Endothelial cell (in vitro differentiated cells): ENCODE measurements around the gene SORCS2. TPM values are rescaled to one million over a fixed set of nuclear protein-coding genes. Genes with fewer than 3 reads are reported as not detected.

ENCODE experiments used
- DNase-seq: peaks from one replicate; pipeline ENCODE4 v3.0.0; 2021; ENCODE audit warnings: low spot score
- H3K27ac Mint-ChIP-seq: one replicate; pipeline ENCODE4 v1.8.0; 2021; ENCODE audit warnings: mixed read lengths, inconsistent platforms; ENCODE audit not compliant: unreplicated experiment
- H3K27me3 Mint-ChIP-seq: one replicate; pipeline ENCODE4 v1.8.0; 2021; ENCODE audit warnings: mild to moderate bottlenecking, moderate library complexity, mixed read lengths, inconsistent platforms; ENCODE audit not compliant: unreplicated experiment
- H3K36me3 Mint-ChIP-seq: one replicate; pipeline ENCODE4 v1.8.0; 2021; ENCODE audit warnings: mild to moderate bottlenecking, low read depth, mixed read lengths, inconsistent platforms; ENCODE audit not compliant: unreplicated experiment
- H3K4me1 Mint-ChIP-seq: one replicate; pipeline ENCODE4 v1.8.0; 2021; ENCODE audit warnings: mild to moderate bottlenecking, mixed read lengths, inconsistent platforms; ENCODE audit not compliant: unreplicated experiment
- H3K4me3 Mint-ChIP-seq: one replicate; pipeline ENCODE4 v1.8.0; 2021; ENCODE audit warnings: mild to moderate bottlenecking, mixed read lengths, inconsistent platforms; ENCODE audit not compliant: unreplicated experiment
- H3K9me3 Mint-ChIP-seq: one replicate; pipeline ENCODE4 v1.8.0; 2021; ENCODE audit warnings: mixed read lengths, inconsistent platforms; ENCODE audit not compliant: unreplicated experiment
- total RNA-seq: library from RNA; stranded (reverse); fragmentation: NEBNext Ultra II Directional; extraction: Animal tissue kit (Norgen Biotek cat#: 25700); gene quantifications from one replicate; pipeline ENCODE4 v1.2.1, GENCODE V29; 2021; ENCODE audit not compliant: unreplicated experiment
- TF ChIP-seq, protein P1 (sequence below): fragments of 200-600 bp; sonication (generic); IDR thresholded peaks from one replicate; pipeline ENCODE4 v1.5.0; 2021; ENCODE audit warnings: antibody characterized with exemption; ENCODE audit not compliant: unreplicated experiment

Gene SORCS2
- total RNA-seq, 1 donor from 2014 or later, result 1.3 TPM

GRCh38 chr4:7735961-7736360 lies 543.6 kb downstream of the SORCS2 start:
- peaks cover 12% of the 10 kb centered on the region for H3K27me3 Mint-ChIP-seq
- no peaks in the 10 kb centered on the region for H3K4me1 Mint-ChIP-seq
- no peak for DNase-seq
- H3K4me3 Mint-ChIP-seq, result no peak overlapping the region
- TF ChIP-seq, protein P1, sequence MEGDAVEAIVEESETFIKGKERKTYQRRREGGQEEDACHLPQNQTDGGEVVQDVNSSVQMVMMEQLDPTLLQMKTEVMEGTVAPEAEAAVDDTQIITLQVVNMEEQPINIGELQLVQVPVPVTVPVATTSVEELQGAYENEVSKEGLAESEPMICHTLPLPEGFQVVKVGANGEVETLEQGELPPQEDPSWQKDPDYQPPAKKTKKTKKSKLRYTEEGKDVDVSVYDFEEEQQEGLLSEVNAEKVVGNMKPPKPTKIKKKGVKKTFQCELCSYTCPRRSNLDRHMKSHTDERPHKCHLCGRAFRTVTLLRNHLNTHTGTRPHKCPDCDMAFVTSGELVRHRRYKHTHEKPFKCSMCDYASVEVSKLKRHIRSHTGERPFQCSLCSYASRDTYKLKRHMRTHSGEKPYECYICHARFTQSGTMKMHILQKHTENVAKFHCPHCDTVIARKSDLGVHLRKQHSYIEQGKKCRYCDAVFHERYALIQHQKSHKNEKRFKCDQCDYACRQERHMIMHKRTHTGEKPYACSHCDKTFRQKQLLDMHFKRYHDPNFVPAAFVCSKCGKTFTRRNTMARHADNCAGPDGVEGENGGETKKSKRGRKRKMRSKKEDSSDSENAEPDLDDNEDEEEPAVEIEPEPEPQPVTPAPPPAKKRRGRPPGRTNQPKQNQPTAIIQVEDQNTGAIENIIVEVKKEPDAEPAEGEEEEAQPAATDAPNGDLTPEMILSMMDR, result no peak
- no peaks in the 10 kb centered on the region for H3K9me3 Mint-ChIP-seq
- no peak overlapping the region for H3K27ac Mint-ChIP-seq
- no peaks in the 10 kb centered on the region for H3K36me3 Mint-ChIP-seq

DNA sequence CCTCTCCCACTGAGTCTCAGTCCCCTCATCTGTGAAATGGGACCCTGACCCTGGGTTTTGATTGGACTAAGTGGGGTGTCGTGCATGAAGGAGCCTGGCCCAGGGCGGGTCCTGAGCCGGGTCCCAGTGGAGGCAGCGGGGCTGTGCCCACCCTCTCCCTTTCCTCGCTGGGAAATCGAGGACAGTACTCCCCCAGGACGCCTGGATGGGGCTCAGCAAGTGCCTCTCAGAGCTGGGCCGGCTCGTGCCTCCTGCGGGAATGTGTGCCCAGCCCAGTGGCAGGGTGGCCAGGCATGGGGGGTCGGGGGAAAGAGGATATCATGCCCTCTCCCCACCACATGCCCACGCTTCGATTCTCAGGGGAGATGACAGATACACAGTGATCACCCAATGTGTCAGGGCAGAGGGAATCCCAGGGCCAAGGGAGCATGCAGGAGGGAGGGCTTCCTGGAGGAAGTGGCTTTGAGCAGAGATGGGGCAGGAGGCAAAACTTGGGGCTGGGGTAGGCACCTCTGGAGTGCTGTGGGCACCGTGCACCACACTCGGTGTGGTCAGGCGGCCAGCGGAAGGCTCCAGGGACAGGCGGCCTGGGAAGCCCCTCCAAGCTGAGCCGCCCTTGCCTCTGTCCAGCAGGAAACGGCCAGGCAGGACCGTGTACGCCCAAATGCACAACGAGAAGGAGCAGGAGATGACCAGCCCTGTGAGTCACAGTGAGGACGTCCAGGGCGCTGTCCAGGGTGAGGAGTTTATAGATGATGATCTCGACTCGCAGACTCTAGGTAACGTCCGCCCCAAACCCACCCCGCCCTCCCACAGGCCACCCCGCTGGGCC lies 544.3 kb downstream of the SORCS2 start:
- H3K27ac Mint-ChIP-seq, result no peak overlapping the region
- no peaks in the 10 kb centered on the region for H3K4me1 Mint-ChIP-seq
- no peaks in the 10 kb centered on the region for H3K9me3 Mint-ChIP-seq
- DNase-seq, result no peak
- no peaks in the 10 kb centered on the region for H3K36me3 Mint-ChIP-seq
- TF ChIP-seq, protein P1, result no peak
- peaks cover 12% of the 10 kb centered on the region for H3K27me3 Mint-ChIP-seq
- no peak overlapping the region for H3K4me3 Mint-ChIP-seq

- Mint-ChIP-seq H3K4me1 (no peaks in the 10 kb centered on the region), H3K9me3 (no peaks in the 10 kb centered on the region), H3K36me3 (no peaks in the 10 kb centered on the region), H3K4me3 (no peak overlapping the region), H3K27me3 (peaks cover 12% of the 10 kb centered on the region), H3K27ac (no peak overlapping the region)
- no peak for DNase-seq
- TF ChIP-seq, protein P1, result no peak
These were observed 544.9 kb downstream of the SORCS2 start for GRCh38 chr4:7737268-7737645.

DNA sequence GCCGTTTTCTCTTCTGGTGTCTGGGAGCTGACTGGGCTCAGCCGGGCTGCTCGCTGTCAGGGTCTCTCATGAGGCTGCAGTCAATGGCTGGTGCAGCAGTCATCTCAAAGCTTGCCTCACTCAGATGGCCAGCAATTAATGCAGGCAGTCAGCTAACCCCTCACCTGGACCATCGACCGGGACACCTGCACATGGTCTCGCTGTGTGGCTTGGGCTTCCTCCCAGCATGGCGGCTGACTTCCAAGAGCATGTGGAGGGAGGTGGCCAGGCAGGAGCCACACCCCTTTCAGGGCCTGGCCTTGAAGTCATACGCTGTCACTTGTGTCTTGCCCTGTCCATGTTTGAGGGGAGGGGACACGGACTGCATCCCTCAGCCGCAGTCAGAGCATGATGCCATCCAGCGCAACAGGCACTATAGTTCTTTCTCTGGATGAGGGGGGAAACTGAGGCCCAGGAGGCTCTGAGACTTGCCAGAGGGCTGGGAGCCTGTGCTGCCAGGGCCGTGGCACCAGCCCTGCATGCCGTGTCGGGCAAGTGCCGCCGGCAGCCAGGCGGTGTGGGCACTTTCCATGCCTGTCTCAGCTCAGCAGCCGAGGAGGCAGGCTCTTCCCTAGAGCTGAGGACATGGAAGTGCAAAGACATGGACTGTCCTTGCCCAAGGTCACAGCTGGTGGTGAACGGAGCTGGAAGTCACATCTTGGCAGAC lies 545.6 kb downstream of the SORCS2 start:
- no peak overlapping the region for H3K27ac Mint-ChIP-seq

More for the DNA sequence above, 545.6 kb downstream of the SORCS2 start:
- Mint-ChIP-seq H3K36me3 (no peaks in the 10 kb centered on the region), H3K9me3 (no peaks in the 10 kb centered on the region), H3K4me3 (no peak overlapping the region), H3K27me3 (peaks cover 9% of the 10 kb centered on the region), H3K4me1 (no peaks in the 10 kb centered on the region)
- TF ChIP-seq, protein P1, result no peak
- DNase-seq, result no peak
